GM11168 (cell line): Measurements from ENCODE around the gene CYP2F1.

ENCODE experiments used
- in situ Hi-C: fragments of 300-500 bp; cut with MboI; formaldehyde crosslinking; loops from one replicate; pipeline ENCODE4 v1.12.0; 2022; ENCODE audit warnings: low sequenced_read_pairs; ENCODE audit not compliant: unreplicated experiment

Gene CYP2F1

DNA sequence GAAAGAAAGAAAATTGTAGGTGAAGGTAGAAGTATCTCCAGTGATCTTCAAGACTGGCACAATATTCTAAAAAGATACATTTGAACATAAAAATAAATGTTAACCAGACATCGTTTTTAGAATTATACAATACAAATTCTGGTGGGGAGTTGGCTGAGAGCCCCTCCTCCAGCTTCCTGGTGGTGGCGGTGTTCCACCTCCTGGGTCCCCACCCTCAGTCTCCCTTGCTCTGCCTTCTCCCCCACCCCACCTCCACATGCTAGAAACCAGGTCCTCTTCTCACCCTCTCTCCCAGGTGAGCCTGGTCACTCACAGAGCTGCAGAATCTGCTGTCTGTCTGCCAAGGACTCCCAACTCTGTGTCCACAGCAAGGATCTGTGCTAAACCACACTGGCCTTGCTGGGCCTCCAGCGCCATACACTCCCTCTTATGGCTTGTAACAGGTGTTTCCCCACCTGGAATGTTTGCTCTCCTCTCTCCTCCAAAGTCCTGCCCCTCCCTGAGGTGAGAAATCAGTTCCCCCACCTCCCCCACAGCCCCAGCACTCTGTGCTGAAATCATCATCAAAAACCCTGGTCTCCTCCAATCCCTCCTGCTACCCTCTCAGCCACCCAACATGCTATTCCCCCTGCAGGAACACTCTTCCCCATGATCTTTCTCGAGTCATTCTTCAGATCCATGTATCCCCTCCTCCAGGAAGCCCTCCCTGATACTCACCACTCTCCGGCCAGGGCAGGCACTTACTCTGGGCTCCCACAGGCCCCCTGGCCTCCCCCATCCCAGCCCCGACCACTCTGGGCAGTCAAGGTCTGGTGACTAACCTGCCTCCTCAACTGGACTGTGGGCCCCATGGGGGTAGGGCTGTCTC is 58.3 kb downstream of the CYP2F1 start:
- in situ Hi-C loops, result no loop called here

DNA sequence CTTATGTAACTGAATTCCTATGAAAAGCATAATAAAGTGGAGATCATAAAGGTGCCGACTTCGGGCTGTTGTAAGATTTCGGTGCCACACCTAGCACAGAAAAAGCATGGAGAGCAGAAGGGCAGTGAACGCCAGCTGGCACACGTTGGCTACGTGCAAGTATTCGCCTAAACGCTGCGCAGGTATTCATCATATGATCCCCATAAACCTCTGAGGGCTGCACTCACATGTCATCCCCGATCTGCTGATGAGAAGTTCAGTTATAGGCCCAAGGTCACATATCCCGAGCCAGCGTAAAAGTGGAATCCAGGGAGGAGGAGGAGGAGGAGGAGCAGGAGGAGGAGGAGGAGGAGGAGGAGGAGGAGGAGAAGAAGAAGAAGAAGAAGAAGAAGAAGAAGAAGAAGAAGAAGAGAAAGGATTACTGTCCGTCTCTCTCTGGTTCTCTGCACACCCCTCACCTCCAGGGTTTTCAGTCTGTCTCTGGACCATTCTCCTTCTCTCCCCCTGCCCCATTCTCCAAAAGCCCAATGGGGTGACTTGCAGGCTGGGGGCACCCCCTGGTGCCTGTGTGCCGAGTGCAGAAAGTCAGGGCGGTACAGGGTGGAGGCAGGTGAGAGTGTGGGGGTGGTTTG is 60.2 kb downstream of the CYP2F1 start:
- in situ Hi-C loops, result no loop called here

DNA sequence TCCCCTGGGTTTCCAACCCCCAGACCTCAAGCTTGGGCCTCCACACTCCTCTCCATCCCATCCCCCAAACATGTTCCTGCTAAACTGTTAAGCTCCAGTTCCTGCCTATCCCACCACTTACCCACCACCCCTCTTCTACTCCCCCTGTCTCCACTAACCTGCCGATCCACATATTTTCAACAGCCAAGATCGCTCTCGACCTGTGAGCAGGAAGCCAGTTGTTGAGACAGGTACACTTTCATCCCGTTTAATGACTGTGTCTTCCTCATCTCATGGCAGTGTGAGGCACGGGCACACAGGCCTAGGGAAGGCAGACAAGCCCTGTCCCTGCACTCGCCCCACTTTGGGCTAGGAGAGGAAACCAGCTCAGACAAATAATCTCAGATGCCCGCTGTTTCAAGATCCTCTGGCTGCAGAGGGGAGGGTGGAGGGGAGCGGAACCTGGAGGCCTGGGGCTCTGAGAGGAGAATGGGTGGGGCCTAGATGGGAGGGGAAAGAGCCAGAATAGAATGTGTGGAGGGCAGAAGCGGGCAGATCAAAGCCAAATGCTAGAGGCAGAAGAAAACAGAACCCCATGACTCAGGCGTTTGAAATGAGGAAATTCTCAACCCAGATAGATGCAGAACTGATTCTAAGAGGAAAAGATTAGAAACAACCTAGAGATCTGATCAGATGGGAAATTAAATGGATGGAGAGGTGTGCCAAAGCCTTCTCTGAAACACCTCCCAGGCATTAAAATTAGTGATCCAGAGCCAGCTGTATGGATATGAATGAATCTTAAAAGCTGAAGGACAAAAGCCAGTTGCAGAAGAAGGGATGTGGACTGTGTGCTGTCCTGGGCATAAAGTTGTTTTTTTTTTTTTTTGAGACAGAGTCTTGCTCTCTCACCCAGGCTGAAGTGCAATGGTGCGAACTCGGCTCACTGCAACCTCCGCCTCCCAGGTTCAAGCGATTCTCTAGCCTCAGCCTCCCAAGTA is 61.9 kb downstream of the CYP2F1 start:
- in situ Hi-C loops, result no loop called here
